Heart left ventricle (tissue), 13 donors: ENCODE measurements around the gene CHCHD4.

ENCODE experiments used
- CTCF ChIP-seq, 12 donors: fragments of 200-600 bp; sonication (generic) in 4 of 12; IDR thresholded peaks; one replicate each; pipeline versions ENCODE4 v1.5.0 to v1.8.0; 2018 to 2022; ENCODE audit warnings: antibody characterized with exemption in 12 of 12, mild to moderate bottlenecking in 5 of 12
- POLR2A ChIP-seq, 2 donors: fragments of 450-650 bp; IDR thresholded peaks; one replicate each; pipeline ENCODE4 v1.6.1; 2017; ENCODE audit warnings: antibody characterized with exemption in 2 of 2, mild to moderate bottlenecking in 2 of 2, moderate library complexity in 2 of 2
- donor health status: ischemic (EF 13 %, LVEDD 7.1; RV severe dilation, severe dysfunction).
- donor health status: DM: no; HTN: yes; CAD: no.
- donor health status: DM: no; HTN: no; CAD: no.
- donor health status: ischemic (EF 25% LVEDD 6.9; RV normal size, moderate dysfunction).
- donor health status: ischemic (EF 25% LVEDD 5.7; RV mildly dilated, moderate dysfunction).
- donor health status: ischemic (EF 35%, LVEDD 5.7; RV mildly dilated, moderate dysfunction).
- donor health status: nonischemic (EF 11% LVEDD 7.7; RV severe dilation, severe dysfunction).
- donor health status: DM: yes; HTN: yes; CAD: no.
- donor health status: PGD.
- donor health status: ischemic (EF 29% LVEDD 5.4; RV normal size, mild dysfunction).
- donor health status: nonischemic (EF 23%, LVEDD 6.1; RV moderate dilation, normal function).

- TF ChIP-seq POLR2A (IDR thresholded peaks at IDR 0.05) (no peak), CTCF (IDR thresholded peaks at IDR 0.05) (no peak)
These were observed 6.5 kb upstream of the CHCHD4 start for GRCh38 chr3:14131134-14131533.
